HEK293T (cell line): ENCODE results near the gene SORCS3.

ENCODE experiments used
- CTCF ChIA-PET: fragments of 350-600 bp; formaldehyde crosslinking; extraction: SDS; loops from one replicate; lab custom pipeline; 2021; ENCODE audit warnings: antibody characterized with exemption, inconsistent platforms; lab: Yijun Ruan, JAX
- POLR2A ChIA-PET: fragments of 350-600 bp; formaldehyde crosslinking; extraction: SDS; loops from one replicate; lab custom pipeline; 2020; ENCODE audit warnings: antibody characterized with exemption, inconsistent platforms; lab: Yijun Ruan, JAX
- DNase-seq: peaks from one replicate; pipeline ENCODE4 v3.0.0; 2012; ENCODE audit warnings: mixed read lengths; ENCODE audit errors: extremely low spot score
- ARNT ChIP-seq: fragments of 450-650 bp; IDR thresholded peaks from 2 replicates; pipeline ENCODE4 v1.6.1; 2017; ENCODE audit warnings: mild to moderate bottlenecking
- BHLHE40 ChIP-seq: fragments of 450-650 bp; IDR thresholded peaks from 2 replicates; pipeline ENCODE4 v1.6.1; 2016; ENCODE audit warnings: mild to moderate bottlenecking, moderate library complexity, borderline replicate concordance
- CTBP1 ChIP-seq: fragments of 450-650 bp; IDR thresholded peaks from 2 replicates; pipeline ENCODE4 v1.6.1; 2016; ENCODE audit warnings: borderline replicate concordance
- ELF4 ChIP-seq: fragments of 450-650 bp; IDR thresholded peaks from 2 replicates; pipeline ENCODE4 v1.6.1; 2017; ENCODE audit warnings: antibody characterized with exemption
- FOXA1 ChIP-seq: fragments of 450-650 bp; IDR thresholded peaks from 2 replicates; pipeline ENCODE4 v1.6.1; 2016; ENCODE audit warnings: mild to moderate bottlenecking
- FOXK2 ChIP-seq: fragments of 450-650 bp; IDR thresholded peaks from 2 replicates; pipeline ENCODE4 v1.6.1; 2016; ENCODE audit warnings: mild to moderate bottlenecking
- FOXM1 ChIP-seq: fragments of 450-650 bp; IDR thresholded peaks from 2 replicates; pipeline ENCODE4 v1.6.1; 2017; ENCODE audit warnings: mild to moderate bottlenecking, borderline replicate concordance
- HDGF ChIP-seq: fragments of 450-650 bp; IDR thresholded peaks from 2 replicates; pipeline ENCODE4 v1.6.1; 2017; ENCODE audit warnings: antibody characterized with exemption, borderline replicate concordance
- L3MBTL2 ChIP-seq: fragments of 450-650 bp; conservative IDR thresholded peaks from 2 replicates; pipeline ENCODE4 v1.6.1; 2016; ENCODE audit warnings: mild to moderate bottlenecking
- LEF1 ChIP-seq: fragments of 450-650 bp; IDR thresholded peaks from 2 replicates; pipeline ENCODE4 v1.6.1; 2017; ENCODE audit warnings: mild to moderate bottlenecking, borderline replicate concordance
- NFRKB ChIP-seq: fragments of 450-650 bp; IDR thresholded peaks from 2 replicates; pipeline ENCODE4 v1.6.1; 2016; ENCODE audit warnings: mild to moderate bottlenecking, moderate library complexity
- PKNOX1 ChIP-seq: fragments of 450-650 bp; IDR thresholded peaks from 2 replicates; pipeline ENCODE4 v1.6.1; 2016
- SP1 ChIP-seq: fragments of 450-650 bp; IDR thresholded peaks from 2 replicates; pipeline ENCODE4 v1.6.1; 2017
- SUZ12 ChIP-seq: fragments of 450-650 bp; IDR thresholded peaks from 2 replicates; pipeline ENCODE4 v1.6.1; 2016; ENCODE audit warnings: mild to moderate bottlenecking
- TARDBP ChIP-seq: fragments of 450-650 bp; IDR thresholded peaks from 2 replicates; pipeline ENCODE4 v1.6.1; 2016
- ZNF384 ChIP-seq: fragments of 450-650 bp; IDR thresholded peaks from 2 replicates; pipeline ENCODE4 v1.6.1; 2016

The SORCS3 gene

DNA sequence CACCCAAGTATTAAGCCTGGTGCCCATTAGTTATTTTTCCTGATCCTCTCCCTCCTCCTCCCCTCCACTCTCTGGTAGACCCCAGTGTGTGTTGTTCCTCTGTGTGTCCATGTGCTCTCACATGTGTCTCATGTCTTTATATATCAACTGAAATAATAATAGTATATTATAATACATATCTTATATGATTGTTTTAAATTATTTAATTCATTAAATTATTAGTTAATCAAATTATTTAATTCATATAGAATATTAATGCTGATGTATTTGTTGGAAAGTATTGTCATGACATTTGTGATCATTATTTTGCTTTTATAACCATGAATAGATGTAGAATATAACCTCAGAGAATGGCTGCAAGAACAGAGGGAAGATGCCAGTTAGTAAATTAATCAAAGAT, 647.5 kb downstream of the SORCS3 start:
- ChIA-PET POLR2A (no interaction called here), CTCF (no interaction called here)
- no peak for DNase-seq
- TF ChIP-seq FOXA1 (no peak), FOXK2 (no peak)

- ChIA-PET POLR2A (no interaction called here), CTCF (no interaction called here)
- TF ChIP-seq TARDBP = no peak
- no peak for TF ChIP-seq NFRKB
- no peak for TF ChIP-seq ARNT
- no peak for TF ChIP-seq FOXM1
- no peak for DNase-seq
Observed at GRCh38 chr10:105291571-105291970, 650.5 kb downstream of the SORCS3 start.

- DNase-seq = no peak
- ChIA-PET POLR2A (no interaction called here), CTCF (no interaction called here)
- no peak for TF ChIP-seq LEF1
- TF ChIP-seq CTBP1 = no peak
- no peak for TF ChIP-seq FOXM1
- TF ChIP-seq HDGF = no peak
- no peak for TF ChIP-seq SP1
- no peak for TF ChIP-seq PKNOX1
- no peak for TF ChIP-seq L3MBTL2
- TF ChIP-seq NFRKB = no peak
- no peak for TF ChIP-seq FOXA1
- TF ChIP-seq ELF4 = no peak
- TF ChIP-seq ARNT = no peak
- no peak for TF ChIP-seq BHLHE40
- TF ChIP-seq ZNF384 = no peak
- no peak for TF ChIP-seq TARDBP
- TF ChIP-seq SUZ12 = no peak
- TF ChIP-seq FOXK2 = no peak
Observed at GRCh38 chr10:105292236-105292635, 651.1 kb downstream of the SORCS3 start.
